ENCODE measurements around the gene TAS2R50.
"Not testable (repeated sequence)": the region's sequence is repeated elsewhere in the genome, so short reads cannot be mapped to it uniquely, and the experiment has no call there.

The TAS2R50 gene, protein sequence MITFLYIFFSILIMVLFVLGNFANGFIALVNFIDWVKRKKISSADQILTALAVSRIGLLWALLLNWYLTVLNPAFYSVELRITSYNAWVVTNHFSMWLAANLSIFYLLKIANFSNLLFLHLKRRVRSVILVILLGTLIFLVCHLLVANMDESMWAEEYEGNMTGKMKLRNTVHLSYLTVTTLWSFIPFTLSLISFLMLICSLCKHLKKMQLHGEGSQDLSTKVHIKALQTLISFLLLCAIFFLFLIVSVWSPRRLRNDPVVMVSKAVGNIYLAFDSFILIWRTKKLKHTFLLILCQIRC

DNA sequence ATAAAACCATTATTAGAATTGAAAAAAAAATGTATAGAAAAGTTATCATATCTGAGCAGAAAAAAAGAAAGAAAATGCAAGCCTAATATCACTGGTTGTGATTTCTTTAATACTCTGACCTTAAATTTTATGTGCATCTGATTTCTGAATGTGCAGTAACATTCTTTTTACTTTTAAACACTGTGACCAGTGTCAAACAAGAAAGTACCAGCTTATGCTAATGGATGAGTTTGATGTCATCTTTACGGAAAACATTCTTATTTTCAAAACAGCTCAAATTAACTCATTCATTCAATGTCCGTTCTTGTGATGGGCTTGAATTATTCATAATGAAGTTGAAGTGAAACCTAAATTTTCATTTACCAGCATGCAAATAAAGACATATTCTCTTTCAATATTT lies at the start of gene TAS2R50:
Gene TAS2R50, minus strand, starts transcription at position 101 of the 400 bp plus-strand sequence. Its CDS starts 52 bp downstream, at position 49.
- no peak for DNase-seq (ENCODE audit: low read depth)

DNA sequence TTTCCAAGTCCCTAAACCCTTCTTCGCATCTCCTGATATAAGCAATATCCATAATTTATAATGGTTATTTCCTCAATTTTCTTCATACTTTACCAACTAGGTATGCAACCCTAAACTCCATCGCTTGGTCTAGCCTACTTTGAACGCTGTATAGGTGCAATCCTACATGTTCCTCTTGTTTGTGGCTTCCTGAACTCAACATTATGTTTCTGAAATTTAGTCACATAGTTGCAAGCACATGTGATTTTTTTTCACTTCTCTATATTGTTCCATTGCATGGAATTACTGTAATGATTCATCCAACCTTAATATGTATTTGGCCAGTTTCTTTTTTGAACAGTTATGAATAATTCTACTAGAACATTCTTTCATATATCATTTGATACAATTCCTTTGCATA lies 47.2 kb upstream of the TAS2R50 start:
- DNase-seq (ENCODE audit: low read depth) = not testable (repeated sequence)

DNA sequence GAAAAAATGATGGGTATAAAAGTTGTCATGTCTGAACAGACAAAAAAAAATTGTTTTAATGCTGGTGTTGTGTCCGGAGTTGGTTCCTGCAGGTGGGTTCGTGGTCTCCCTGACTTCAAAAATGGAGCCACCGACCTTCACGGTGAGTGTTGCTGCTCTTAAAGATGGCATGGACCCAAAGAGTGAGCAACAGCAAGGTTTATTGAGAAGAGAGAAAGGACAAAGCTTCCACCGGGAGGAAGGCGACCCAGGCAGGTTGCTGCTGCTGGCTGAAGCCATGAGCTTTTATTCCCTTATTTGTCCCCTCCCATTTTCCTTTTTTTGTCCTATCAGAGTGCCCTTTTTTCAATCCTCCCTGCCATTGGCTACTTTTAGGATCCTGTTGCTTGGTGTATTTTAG lies 44.6 kb upstream of the TAS2R50 start, which contains the start of gene TAS2R31:
Gene TAS2R31, minus strand, starts transcription at position 101 of the 400 bp plus-strand sequence. Its CDS starts 72 bp downstream, at position 29.
- no peak for DNase-seq (ENCODE audit: low read depth)

DNA sequence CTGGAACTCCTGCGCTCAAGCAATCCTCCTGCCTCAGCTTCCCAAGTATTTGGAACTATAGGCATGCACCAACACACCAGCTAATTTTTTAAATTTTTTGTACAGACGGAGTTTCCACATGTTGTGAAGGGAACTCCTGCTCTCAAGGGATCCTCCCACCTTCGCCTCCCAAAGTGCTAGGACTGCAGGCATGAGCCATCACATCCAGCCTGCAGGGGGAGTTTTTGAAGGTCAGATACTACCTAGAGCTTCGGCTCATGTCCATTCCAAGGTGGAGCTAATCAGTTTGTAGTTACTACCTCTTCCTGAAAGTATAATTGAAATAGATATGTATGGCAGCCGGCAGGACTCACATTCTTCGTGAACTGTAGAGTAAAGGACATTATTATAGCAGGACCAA lies 39.4 kb upstream of the TAS2R50 start:
- DNase-seq (ENCODE audit: low read depth) = no peak

DNA sequence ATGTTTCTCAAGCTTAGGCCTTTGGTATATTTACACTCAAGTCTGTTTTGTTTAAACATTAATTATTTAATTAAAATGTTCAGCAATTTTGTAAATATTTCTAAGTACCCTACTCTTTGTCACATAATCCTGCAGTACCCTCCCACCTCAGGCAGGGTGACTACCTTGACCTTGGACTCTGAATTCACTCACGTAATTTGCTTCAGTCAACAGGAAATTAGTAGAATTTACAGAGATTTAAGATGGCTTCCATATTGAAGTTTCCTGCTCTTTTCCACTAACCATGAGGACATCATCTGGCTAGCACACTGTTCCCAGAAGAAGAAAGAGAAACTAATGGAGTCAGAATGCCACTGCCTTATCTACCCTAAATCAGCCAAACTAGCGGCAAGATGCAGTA lies 36.7 kb upstream of the TAS2R50 start:
- no peak for DNase-seq (ENCODE audit: low read depth)

DNA sequence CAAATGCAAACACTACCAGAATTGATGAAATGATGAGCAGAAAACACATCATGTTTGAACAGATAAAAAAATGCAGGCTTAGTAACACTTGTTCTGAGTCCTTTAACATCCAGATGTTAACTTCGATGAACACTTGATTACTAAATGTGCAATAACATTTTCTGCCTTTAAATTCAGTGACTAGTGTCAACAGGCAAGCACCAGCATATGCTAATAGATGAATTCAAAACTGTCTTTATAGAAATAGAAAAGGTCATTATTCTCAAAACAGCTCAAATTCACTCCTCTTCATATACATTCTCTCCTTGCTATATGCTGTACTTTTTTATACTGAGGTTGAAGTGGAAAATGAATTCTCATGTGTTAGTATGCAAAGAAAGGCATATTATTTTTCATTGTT lies 35.8 kb upstream of the TAS2R50 start, which contains the start of gene TAS2R19:
Gene TAS2R19, minus strand, starts transcription at position 101 of the 400 bp plus-strand sequence. Its CDS starts 49 bp downstream, at position 52.
- no peak for DNase-seq (ENCODE audit: low read depth)

DNA sequence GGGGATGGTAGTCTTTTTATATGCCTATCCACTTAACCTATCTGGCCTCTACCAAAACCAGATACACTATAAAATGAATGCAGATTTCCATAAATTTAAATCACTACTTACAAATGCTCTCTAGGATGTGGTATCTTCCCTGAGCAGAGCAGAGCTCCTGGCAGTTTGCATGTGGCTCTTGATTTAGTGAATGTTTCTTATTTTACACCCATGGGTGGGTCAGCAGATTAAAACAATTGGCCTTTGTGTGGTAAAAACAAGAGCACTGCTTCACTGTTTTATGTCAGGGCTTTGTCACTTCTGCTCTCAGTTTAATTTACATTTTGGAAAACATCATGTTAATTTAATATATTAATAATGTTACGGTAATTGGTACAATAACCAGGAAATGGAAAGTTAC lies 30.2 kb upstream of the TAS2R50 start:
- no peak for DNase-seq (ENCODE audit: low read depth)

DNA sequence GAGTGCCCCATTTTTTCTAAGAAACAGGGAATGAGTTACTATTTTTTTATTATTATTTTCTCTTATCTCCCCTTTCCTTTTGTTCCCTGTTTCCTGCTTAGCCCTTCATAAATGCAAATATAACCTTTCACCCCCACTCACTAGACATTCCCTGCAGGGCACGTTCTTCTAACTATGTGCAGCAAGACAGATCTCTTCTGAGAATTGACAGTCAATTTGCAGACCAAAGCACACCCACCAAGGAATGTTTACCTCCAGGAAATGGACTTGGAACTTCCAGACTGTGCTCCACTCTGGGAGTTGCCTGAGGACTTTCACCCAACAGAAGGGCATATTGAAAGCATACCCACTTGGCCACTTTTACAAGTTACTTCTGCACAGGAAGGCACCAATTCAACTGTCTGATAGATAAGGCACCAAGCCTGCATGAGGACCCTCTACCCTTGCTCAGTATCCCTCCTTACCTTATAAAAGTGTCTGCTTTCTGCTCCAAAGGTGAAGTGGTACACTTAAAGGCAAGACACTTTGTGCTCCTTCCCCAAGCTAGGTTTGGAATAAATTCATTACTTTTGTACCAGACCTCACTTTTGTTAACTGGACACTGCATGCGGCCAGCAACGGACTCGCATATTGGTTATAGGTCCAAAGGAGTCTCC lies 29.2 kb upstream of the TAS2R50 start:
- no peak for DNase-seq (ENCODE audit: low read depth)

DNA sequence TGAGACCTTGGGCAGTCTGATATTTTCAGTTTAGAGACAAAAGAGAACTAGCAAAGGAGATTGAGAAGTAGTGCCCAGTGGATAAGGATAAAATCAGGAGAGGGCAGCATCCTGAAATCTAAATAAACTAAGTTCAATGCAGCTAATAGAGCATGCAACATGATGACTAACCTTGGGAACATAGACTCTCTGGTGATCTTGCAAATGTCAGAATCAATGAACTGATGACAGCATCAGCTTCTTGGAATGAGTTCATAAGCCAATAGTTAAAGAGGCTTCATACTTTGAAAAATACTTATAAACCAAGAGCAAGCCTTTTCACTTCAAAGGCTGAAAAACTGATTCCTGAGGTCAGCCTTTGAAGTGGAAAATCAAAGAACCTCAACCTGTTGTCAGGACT lies 27.5 kb upstream of the TAS2R50 start:
- peak; percentile 3 for DNase-seq (ENCODE audit: low read depth)

DNA sequence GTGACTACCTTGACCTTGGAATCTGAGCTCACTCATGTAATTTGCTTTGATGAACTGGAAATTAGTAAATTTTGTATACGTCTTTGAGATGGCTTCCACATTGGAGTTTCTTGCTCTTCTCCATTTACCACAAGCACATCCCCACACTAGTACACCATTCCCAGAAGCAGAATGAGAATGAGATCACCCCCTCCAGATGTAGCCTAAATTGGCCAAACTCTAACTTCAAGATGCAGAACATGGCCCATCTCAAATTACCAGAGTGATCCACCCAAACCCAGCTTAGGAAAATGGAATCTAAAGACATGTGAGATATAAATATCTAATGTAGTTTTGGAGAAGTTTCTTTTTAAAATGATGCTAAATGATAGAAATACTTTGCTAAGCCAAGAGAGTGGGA lies 20.9 kb upstream of the TAS2R50 start:
- DNase-seq (ENCODE audit: low read depth) = no peak

DNA sequence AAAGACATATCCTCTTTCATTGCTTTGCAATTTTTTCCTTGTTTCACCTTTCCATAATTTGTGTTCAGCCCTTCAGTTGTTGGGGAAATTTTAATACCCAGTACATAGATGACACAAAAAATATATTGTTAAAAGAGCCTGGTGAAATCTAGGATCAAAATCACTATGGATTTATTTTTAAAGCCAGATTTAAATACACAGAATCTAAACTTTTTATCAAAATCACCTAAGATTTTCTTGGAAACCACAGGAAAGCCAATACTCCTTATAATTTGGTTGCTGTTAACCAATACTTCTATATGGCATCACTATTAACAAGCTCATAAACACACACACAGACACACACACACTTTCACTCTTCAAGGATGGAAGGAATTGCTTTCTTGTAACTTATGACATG lies 11.5 kb upstream of the TAS2R50 start, which contains the start of gene TAS2R20:
Gene TAS2R20, minus strand, starts transcription at position 101 of the 400 bp plus-strand sequence. CDS start 429 bp downstream, outside the sequence.
- DNase-seq (ENCODE audit: low read depth) = no peak

DNA sequence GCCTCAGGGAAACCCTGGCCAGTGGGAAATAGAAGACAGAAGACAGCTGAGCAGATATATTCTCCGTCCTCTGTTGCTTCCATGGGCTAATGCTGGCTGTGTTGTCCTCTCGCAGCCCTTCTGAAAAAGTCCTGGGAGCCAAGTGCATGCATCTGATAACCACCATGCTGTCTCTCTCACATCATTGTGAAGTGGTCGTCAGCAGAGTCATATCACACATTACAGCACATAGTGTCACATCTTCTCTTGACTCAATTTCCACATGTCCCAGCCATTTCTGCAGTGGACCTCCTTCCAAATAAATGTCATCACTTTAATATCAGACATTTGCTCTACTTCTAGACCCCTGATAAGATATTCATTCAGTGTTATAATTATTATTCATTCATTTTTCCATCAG lies 7.6 kb upstream of the TAS2R50 start:
- no peak for DNase-seq (ENCODE audit: low read depth)

DNA sequence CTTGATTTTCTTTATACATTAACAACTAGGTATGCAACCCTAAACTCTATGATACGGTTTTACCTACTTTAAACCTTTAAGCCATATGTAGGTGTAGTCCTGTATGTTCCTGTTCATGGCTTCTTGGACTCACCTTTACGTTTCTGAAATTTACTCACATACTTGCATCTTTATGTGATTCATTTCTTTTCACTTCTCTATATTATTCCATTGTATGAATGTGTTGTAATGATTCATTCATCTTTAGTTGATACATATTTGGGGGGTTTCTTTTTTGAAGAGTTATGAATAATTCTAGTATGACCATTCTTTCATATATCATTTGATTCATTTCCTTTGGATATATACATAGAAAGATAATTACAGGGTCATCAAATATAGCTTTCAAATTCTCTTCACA lies 2.4 kb upstream of the TAS2R50 start:
- DNase-seq (ENCODE audit: low read depth) = no peak

DNA sequence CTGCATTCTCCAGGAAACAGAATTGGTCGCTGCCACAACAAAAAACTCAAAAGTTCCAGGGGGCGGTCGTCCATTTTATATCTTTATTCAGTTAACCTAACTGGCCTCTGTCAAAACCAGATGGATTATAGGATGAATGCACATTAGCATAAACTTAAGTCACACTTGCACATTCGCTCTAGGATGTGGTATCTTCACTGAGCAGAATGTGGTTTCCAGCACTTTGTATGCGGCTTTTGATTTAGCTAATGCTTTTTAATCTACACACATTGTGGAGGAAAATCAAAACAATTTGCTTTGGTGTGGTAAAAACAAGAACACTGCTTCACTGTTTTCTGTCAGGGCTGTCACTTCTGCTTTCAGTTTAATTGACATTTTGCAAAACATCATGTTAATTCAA lies 4.5 kb downstream of the TAS2R50 start:
- no peak for DNase-seq (ENCODE audit: low read depth)

DNA sequence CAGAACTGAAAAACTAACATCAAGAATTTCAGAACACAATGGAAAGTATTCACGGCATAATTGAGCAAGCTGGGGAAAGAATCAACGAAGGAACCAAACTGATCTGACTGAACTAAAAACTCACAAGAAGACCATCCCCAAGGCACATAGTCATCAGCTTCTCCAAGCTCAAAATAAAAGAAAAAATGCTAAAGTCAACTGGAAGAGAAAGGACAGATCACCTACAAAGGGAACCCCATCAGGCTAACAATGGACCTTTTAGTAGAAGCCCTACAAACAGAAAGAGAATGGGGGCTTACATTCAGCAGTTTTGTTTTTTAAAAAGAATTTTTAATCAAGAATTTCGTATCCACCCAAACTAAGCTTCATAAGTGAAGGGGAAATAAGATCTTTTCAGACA lies 11.7 kb downstream of the TAS2R50 start:
- DNase-seq (ENCODE audit: low read depth) = no peak

DNA sequence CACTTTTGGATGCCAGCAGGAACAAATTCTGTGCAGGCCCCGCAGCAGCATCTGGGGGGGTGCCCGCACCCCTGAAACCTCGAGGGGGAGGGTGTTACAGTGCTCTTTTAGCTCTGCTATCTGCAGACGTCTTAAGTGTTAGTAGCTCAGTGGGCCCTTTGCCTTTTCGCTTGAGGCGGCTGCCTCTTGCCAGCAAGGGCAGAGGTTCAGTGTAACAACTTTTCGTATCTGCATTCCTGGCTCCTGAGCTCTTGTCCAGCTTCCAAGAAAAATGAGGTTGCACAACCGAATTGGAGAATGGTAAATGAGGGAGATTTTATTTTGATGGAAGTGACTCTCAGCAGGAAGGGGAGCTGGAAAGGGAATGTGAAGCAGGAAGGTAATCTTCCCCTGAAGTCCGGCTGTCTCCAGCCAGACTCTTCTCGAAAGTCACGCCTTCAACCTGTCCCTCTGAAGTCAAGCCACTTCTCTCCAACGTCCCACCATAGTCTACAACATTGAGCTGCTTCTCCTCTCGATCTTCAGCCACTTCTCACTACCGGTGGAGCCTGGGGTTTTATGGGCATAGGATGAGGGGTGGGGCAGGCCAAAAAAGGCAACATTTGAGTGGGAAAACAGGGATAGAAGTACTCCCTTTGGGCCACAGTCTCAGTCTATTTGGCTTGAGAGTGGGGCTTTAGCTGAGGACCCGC lies 17.8 kb downstream of the TAS2R50 start:
- DNase-seq (ENCODE audit: low read depth) = peak; percentile 63

DNA sequence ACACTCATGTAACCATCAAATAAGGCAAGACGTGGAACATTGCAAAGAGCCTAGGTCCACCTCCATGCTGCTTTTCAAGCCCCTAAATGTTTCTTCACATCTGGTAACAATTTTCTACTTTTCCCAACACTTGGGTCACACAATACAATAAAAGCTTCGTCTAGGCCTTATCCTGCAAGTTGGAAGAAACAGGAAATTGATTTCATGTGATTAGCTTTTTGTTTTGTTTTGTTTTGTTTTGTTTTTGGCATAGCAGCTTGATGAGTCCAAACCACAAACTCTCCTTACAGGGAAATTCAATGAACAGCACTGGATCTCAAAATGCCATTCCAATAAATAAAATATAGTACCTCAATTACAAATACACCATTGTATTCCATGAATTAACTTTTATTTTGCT lies 19.3 kb downstream of the TAS2R50 start:
- no peak for DNase-seq (ENCODE audit: low read depth)

DNA sequence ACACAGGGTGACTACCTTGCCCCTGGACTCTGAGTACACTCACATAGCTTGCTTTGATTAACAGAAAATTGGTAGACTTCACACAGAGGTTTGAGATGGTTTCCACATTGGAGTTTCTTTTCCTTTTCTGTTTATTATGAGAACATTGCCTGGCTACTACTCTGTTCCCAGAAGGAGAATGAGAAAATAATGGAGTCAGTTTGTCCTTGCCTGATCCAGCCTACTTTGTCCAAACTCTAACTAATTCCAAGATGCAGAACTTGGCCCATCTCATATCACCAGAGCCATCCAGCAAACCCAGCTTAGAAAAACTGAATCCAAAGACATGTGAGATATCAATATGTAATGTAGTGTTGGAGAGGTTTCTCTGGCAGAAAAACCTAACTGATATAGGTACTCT lies 20.4 kb downstream of the TAS2R50 start:
- DNase-seq (ENCODE audit: low read depth) = no peak

DNA sequence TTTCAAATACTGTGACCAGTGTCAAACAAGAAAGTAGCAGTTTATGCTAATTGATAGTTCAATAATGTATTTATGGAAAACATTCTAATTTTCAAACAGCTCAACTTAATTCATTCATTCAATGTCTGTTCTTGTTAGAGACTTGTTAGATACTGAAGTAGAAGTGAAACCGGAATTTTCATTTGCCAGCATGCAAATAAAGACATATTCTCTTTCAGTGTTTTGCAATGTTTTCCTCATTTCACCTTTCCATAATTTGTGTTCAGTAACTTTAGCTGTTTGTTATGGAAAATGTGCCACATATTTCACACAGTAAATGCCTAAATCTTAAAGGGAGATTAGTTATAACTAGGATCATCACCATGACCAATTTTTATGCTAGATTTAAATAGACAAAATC lies 21.2 kb downstream of the TAS2R50 start:
- no peak for DNase-seq (ENCODE audit: low read depth)

DNA sequence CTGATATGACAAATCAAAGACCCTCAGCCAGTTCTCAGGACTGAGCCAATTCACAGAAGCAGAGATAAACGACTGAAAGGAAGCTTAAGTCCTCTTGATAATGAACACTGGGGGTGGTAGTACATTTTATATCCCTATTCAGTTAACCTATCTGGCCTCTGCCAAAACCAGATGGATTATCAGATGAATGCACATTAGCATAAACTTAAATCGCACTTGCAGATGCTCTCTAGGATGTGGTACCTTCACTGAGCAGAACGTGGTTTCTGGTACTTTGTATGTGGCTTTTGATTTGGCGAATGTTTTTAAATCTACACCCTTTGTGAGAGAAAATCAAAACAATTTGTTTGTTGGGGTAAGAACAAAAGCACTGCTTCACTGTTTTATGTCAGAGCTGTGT lies 26.5 kb downstream of the TAS2R50 start:
- DNase-seq (ENCODE audit: low read depth) = no peak

DNA sequence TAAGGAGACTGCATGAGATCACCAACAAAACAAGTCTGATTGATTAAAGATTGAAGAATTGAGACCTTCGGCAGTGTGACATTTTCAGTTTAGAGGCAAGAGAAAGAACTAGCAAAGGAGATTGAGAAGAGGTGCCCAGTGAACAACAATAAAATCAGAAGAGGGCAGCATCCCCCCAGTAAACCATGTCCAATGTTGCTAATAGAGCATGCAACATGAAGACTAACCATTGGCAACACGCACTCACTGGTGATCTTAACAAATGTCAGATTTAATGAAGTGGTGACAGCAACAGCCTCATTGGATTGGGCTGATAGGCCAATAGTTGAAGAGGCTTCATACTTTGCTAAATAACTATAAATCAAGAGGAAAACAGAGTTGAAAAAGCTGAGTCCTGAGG lies 26.9 kb downstream of the TAS2R50 start:
- no peak for DNase-seq (ENCODE audit: low read depth)

DNA sequence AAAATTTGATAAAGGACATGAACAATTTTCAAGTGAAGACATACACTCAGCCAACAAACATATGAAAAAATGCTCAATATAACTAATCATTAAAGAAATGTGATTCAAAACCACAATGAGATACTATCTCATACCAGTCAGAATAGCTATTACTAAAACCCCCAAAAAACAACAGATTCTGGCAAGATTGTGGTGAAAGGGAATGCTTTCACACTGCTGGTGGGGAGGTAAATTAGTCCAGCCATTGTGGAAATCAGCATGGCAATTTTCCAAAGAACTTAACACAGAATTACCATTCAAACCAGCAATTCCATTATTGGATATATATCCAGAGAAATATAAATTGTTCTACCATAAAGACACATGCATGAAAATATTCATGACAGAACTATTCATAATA lies 29.0 kb downstream of the TAS2R50 start:
- DNase-seq (ENCODE audit: low read depth) = no peak

DNA sequence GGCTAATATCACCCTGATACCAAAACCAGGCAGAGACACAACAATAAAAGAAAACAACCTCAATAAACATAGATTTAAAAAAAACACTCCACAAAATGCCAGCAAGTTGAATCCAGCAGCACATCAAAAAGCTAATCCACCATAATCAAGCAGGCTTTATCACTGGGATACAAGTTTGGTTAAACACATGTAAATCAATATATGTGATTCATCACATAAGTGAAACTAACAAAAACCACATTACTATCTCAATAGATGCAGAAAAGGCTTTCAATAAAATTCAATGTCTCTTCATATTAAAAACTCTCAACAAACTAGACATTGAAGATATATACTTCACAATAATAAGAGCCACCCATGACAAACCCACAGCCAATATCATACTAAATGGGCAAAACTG lies 30.6 kb downstream of the TAS2R50 start:
- no peak for DNase-seq (ENCODE audit: low read depth)

Measured in amniotic epithelial cell (primary cell).